Measurements from ENCODE around the gene SSX2.
"Not testable (repeated sequence)": the region's sequence is repeated elsewhere in the genome, so short reads cannot be mapped to it uniquely, and the experiment has no call there.

SSX2 gene, protein sequence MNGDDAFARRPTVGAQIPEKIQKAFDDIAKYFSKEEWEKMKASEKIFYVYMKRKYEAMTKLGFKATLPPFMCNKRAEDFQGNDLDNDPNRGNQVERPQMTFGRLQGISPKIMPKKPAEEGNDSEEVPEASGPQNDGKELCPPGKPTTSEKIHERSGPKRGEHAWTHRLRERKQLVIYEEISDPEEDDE

DNA sequence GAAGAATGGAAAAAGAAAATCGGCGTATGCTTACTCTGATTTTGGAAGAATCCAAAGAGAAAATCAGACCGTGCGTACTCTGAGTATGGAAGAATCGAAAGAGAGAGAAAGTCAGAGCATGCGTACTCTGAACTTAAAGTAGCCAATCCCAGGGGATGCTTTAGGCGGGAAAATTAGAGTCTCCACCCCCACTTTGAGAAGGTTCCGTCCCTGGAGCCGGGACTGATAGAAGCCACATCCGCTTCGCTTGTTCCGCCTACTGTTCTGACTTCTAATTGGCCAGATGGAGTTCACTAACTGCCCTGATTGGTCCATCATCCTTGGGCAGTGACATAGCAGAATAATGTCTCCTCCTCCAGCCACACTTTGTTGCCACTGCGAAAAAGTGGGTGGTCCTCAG lies at the start of gene SSX2:
Gene SSX2, minus strand, starts transcription at position 101 of the 400 bp plus-strand sequence. CDS start 1,429 bp downstream, outside the sequence.
- not testable (repeated sequence) for H3K4me3 ChIP-seq (replicated peaks in 1 of 2; ENCODE audit: low read depth in 2 of 2, low read length in 2 of 2); DNase-seq (ENCODE audit: low read depth in 2 of 2)

DNA sequence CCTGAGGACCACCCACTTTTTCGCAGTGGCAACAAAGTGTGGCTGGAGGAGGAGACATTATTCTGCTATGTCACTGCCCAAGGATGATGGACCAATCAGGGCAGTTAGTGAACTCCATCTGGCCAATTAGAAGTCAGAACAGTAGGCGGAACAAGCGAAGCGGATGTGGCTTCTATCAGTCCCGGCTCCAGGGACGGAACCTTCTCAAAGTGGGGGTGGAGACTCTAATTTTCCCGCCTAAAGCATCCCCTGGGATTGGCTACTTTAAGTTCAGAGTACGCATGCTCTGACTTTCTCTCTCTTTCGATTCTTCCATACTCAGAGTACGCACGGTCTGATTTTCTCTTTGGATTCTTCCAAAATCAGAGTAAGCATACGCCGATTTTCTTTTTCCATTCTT lies 44.0 kb upstream of the SSX2 start, which contains the start of gene SSX2B:
Gene SSX2B, plus strand, starts transcription at position 301 of the 400 bp plus-strand sequence. CDS start 1,429 bp downstream, outside the sequence.
- DNase-seq (ENCODE audit: low read depth in 2 of 2): not testable (repeated sequence)

DNA sequence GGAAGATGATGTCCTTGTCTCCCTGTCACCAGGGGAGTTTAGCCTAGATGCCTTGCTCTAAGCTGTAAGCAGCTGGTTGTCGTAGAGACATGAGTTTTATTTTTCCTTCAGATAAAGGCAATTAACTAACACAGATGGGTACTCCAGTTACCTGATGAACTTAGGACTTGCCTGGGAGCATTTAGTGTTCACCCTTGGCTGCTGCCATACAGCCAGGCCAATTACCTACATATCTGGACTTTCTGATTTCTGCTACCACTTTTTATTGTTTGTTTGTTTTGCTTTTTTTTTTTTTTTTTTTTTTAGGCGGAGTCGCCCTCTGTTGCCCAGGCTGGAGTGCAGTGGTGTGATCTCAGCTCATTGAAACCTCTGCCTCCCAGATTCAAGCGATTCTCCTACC lies 14.9 kb downstream of the SSX2 start:
- DNase-seq (ENCODE audit: low read depth in 2 of 2): not testable (repeated sequence)

More for the DNA sequence above, 44.0 kb upstream of the SSX2 start, which contains the start of gene SSX2B:
- H3K4me3 ChIP-seq (replicated peaks in 1 of 2; ENCODE audit: low read depth in 2 of 2, low read length in 2 of 2): not testable (repeated sequence)

DNA sequence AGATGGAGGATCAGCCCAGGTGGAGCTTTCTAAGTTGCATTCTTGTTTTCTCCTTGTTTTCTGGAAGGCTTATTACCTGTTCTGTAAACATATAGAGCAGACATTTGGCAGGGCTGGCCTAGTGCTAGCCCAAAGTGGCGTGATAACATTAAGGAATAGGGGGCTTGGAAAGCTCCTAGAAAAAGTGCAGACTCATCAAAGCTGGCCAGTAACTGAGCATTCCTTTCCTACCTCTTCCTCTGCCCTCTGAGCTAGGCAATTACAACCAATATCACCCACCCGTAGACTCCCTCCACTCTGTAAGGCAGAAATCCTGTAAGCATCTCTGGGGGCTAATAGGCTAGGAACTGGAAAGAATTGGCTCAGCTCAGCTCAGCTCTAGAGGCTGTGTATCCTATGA lies 44.8 kb downstream of the SSX2 start:
- DNase-seq (ENCODE audit: low read depth in 2 of 2); H3K4me3 ChIP-seq (replicated peaks in 1 of 2; ENCODE audit: low read depth in 2 of 2, low read length in 2 of 2): not testable (repeated sequence)

More for the DNA sequence above, 14.9 kb downstream of the SSX2 start:
- H3K4me3 ChIP-seq (replicated peaks in 1 of 2; ENCODE audit: low read depth in 2 of 2, low read length in 2 of 2): not testable (repeated sequence)

DNA sequence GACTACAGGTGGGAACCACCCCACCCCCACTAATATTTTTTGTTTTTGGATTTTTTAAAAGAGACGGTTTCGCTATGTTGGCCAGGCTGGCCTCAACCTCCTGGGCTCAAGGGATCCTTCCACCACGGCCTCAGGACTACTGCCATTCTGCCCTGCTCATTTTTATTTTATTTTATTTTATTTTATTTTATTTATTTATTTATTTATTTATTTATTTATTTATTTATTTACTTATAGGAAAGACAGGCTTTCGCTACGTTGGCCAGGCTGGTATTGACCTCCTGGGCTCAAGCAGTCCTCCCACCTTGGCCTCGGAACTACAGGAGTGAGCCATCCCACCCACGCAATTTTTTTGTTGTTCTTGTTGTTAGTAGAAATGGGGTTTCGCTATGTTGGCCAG lies 51.5 kb downstream of the SSX2 start:
- not testable (repeated sequence) for DNase-seq (ENCODE audit: low read depth in 2 of 2); H3K4me3 ChIP-seq (replicated peaks in 1 of 2; ENCODE audit: low read depth in 2 of 2, low read length in 2 of 2)

DNA sequence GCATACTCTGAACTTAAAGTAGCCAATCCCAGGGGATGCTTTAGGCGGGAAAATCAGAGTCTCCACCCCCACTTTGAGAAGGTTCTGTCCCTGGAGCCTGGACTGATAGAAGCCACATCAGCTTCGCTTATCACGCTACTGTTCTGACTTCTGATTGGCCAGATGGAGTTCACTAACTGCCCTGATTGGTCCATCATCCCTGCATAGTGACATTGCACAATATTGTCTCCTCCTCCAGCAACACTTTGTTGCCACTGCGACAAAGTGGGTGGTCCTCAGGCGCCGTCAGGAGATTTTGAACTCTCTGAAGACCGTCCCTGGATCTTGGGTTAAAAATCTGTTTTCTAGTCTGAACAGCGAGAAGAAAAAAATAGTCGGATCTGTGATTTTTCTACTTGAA lies 52.2 kb downstream of the SSX2 start, which contains the start of gene SSX7:
Gene SSX7, minus strand, starts transcription at position 101 of the 400 bp plus-strand sequence. CDS start 1,428 bp downstream, outside the sequence.
- not testable (repeated sequence) for H3K4me3 ChIP-seq (replicated peaks in 1 of 2; ENCODE audit: low read depth in 2 of 2, low read length in 2 of 2); DNase-seq (ENCODE audit: low read depth in 2 of 2)

DNA sequence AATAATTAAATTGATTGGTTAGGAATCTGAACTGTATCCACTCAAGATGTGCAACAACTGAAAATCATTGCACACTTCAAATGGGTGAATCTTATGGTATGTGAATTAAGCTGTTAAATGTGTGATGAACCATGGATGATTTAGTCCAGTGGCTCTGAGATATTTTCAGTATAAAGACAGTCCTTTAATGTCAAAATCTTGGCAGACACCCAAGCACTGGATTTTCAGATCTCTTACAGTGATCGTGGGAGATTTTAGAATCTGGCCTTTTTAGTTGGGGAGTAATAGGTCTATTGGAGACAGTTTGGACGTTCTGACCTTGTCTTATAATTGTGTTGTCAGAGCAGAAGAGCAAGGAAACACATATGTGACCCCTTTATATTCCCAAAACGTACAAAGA lies 56.3 kb downstream of the SSX2 start:
- DNase-seq (ENCODE audit: low read depth in 2 of 2); H3K4me3 ChIP-seq (replicated peaks in 1 of 2; ENCODE audit: low read depth in 2 of 2, low read length in 2 of 2): not testable (repeated sequence)

DNA sequence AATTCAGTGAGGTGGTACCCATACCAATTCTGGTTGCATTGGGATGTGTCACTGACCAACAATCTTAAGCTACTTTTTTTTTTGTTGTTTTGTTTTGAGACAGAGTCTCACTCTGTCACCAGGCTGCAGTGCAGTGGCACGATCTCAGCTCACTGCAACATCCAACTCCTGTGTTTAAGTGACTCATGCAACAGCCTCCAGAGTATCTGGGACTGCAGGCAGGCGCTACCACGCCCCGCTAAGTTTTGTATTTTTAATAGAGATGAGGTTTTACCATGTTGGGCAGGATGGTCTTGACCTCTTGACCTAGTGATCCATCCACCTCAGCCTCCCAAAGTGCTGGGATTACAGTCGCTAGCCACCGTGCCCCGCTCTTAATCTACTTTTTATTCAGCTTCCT lies 58.0 kb downstream of the SSX2 start:
- not testable (repeated sequence) for H3K4me3 ChIP-seq (replicated peaks in 1 of 2; ENCODE audit: low read depth in 2 of 2, low read length in 2 of 2); DNase-seq (ENCODE audit: low read depth in 2 of 2)
